Stimulated activated CD8-positive, alpha-beta memory T cell treated with anti-CD3 and anti-CD28 coated beads, Interleukin-15, amount 100 ng/mL, for 1 hour (primary cell): ENCODE data around the gene TIMM50.
"Not testable (repeated sequence)": the region's sequence is repeated elsewhere in the genome, so short reads cannot be mapped to it uniquely, and the experiment has no call there.

Source experiments
- DNase-seq: peaks from one replicate; pipeline ENCODE4 v3.0.0-alpha.2; 2020; ENCODE audit warnings: low read depth

The TIMM50 gene

DNA sequence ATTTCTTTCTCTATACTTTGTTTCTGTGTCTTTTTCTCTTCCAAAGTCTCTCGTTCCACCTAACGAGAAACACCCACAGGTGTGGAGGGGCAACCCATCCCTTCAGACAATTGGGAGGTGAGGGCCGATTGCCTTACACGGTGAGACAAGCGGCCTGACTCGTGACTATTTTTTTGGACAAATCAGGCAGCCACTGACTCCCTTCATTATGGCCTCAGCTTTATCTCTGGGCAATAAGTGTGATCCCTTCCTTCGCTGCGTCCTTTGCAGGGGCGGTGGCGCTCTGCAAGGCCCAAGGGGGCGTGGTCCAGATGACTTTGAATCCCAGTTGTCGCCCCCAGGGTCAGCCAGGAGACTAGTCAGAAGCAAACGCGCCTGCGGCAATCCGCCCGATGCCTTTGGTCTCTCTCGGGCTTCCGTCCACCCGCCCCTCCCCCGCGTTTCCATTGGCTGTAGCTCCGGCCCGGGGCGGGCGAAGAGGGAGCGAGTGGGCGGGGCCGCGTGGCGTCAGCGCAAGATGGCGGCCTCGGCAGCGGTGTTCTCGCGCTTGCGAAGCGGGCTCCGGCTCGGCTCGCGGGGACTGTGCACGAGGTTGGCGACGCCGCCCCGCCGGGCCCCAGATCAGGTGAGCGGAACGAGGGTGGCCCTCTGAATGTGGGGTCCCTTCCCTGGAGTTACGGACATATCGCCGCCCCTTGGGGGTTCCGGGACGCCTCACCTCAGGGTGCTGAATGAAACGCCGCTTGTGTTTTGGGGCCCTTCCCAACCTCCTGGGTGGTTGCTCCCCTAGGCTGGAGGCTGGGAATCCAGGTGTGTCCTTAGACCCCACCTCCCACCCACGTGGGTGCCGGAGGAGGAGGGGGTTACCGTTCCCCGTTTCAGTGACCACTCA, at the start of gene TIMM50:
TIMM50 (plus strand) TSS at position 502 of the 892 bp plus-strand sequence; CDS start at position 518, 16 bp downstream.
- peak; percentile 97 for DNase-seq

DNA sequence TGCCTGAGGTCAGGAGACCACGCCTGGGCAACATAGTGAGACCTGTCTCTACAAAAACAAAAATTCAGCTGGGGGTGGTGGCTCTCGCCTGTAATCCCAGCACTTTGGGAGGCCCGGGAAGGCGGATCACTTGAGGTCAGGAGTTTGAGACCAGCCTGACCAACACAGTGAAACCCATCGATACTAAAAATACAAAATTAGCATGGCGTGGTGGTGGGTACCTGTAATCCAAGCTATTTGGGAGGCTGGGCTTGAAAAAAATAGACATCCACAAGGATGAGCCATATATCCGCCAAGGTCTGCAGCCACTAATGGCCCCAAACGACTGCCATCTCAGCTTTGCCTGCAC, 48.0 kb upstream of the TIMM50 start:
- no peak for DNase-seq

DNA sequence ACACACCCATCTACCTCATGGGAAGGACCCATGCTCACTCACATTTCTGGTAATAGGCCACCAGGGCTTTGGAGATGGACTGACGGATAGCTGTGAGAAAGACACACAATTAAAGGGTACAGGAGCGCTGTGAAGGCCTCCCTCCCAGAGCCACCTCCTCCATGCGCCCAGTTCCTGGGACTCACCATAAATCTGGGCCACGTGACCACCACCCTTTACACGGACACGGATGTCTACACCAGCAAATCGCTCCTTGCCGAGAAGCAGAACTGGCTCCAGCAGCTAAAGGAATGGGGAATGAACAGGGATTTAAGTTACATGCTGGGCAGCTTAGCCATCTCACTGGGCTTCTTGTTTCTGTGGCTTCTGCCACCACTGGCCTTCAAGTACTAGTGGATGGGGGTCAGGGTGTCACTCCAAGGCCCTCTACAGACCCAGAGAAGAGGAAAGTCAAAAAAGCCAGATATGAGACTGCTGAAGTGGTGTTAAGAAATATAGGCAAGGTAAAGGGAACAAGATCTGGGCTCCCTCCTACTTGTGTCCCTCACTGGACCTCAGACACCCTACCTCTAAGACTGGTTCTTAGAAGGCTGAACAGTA, 47.1 kb upstream of the TIMM50 start:
- no peak for DNase-seq

DNA sequence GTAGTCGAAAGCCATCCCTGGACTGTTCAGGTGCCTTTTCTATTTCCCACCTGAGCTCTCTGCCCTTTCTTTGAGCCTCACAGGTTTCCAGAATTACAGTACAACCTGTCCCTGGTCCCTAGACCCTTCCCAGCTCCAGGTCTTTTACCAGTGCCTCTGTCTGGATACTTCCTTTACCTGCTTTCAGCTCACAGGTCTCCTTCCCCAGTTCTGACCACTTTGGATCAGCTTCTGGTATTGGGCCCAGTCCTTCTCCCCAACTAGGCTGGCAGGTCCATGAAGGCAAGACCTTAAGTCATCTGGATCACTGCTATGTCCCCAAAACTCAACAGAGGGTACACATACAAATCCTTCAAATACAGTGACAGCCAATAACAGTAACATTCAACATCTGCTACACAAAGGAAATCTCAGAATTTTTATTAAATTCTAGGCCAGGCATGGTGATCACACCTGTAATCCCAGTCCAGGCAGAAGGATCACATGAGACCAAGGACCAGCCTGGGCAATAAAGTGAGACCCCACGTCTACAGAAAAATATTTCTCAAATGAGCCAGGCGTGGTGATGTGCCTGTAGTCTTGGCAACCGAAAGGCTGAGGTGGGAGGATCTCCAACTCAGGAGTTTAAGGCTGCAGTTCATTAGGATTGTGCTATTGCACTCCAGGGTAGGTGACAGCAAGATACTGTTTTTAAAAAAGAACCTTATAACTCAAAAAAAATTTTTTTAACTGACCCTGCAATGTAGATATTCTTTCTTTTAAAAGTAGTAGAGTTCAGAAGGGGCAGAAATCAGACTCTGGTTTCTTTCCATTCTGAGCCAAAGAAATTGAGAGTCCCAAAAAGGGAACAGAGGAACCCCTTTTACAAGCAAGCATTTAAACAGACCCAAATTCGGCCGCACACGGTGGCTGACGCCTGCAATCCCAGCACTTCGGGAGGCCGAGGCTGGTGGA, 46.2 kb upstream of the TIMM50 start:
- DNase-seq, result no peak

DNA sequence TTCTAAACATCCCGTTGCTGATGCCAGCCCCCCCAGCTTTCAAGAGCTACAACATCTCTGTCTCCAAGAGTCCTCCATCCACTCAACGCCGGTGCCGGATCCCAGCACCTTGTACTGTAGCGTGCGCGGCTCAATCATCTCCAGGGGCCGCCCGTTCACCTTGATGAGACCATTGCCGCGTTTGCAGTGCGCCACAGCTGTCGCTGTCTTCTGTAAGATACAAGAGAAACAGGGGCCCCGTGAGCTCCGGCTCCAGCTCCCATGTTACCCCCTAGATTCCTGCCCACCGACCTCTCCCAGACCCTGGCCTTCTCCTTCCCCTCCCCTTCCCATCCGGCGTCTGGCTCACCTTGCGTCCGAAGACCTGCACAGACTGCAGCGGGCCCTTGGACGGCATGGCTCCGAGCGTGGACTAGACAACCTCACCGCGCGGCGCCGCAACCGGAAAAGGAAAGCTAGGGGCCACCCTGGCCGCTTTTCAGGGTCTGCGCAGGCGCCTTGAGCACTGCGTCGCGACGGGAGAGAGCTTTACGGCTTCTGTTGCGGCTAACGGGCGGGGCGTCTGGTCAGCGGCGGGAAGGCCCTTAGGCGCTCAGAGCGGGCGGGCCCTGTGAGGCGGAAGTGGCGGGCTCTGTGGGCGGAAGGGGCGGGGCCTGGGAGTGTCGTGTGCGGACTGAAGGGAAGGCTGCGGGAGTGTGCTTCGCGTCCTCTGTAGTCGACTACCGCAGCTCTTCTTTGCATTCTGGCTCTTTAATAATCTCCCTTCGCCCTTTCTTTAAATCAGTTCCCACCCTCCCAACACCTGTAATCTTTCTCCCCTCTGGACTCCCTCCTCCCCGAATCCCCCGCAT, 44.9 kb upstream of the TIMM50 start, which contains the start of gene RPS16:
RPS16 (minus strand) TSS at position 451 of the 851 bp plus-strand sequence; CDS start at position 397, 54 bp downstream.
- peak; percentile 99 for DNase-seq

DNA sequence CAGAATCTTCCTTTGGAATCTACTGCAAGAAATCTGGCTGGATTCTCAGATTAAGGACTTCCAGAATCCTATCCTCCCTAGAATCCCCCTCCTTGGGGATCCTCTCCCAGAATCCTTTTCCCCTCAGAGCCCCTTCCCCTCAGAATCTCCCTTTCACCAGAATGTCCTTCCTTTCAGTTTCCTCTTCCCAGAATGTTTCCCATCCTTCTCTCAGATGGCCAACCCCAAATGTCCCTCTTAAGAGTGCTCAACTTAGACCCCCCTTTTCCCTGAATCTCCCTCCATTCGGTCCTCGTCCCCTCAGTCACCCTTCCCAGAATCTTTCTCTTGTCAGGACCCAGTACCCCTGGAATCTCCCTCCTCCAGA, 44.3 kb upstream of the TIMM50 start:
- no peak for DNase-seq

DNA sequence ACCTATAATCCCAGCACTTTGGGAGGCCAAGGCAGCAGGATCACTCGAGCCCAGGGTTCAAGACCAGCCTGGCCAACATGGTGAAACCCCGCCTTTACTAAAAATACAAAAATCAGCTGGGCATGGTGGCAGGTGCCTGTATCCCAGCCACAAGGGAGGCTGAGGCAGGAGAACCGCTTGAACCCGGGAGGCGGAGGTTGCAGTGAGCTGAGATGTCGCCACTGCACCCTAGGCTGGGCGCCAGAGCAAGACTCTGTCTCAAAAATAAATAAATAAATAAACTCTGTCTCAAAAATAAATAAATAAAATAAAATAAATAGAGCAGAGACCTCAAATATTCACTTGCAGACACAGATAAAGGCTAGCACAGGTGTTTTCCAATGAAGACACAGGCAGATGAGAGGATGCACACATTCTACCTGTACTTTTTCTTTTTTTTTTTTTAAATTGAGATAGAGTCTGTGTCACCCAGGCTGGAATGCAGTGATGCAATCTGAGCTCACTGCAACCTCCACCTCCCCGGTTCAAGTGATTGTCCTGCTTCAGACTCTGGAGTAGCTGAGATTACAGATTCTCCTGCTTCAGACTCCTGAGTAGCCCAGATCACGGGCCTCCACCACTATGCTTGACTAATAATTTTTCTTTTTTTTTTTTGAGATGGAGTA, 42.2 kb upstream of the TIMM50 start:
- no peak for DNase-seq

DNA sequence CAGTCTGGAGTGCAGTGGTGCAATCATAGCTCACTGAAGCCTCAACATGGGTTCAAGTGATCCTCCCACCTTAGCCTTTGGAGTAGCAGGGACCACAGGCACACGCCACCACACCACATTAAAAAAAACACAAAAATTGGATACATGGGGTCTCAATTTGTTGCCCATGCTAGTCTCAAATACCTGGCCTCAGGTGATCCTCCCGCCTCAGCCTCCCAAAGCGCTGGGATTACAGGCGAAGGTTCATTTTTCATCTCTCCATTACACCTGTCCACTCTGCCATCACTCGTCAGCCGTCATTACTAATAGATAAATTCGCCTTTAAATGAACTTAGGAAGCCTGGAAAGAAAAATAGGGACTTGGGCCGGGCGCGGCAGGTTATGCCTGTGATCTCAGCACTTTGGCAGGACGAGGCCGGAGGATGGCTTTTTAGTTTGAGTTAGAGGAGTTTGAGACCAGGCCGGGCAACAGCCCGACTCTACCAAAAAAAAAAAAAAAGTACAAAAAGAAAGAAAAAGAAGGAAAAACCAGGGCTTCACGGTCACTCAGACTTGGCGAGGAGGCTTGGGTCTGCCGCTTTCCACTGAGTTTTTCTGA, 35.9 kb upstream of the TIMM50 start:
- DNase-seq, result no peak

DNA sequence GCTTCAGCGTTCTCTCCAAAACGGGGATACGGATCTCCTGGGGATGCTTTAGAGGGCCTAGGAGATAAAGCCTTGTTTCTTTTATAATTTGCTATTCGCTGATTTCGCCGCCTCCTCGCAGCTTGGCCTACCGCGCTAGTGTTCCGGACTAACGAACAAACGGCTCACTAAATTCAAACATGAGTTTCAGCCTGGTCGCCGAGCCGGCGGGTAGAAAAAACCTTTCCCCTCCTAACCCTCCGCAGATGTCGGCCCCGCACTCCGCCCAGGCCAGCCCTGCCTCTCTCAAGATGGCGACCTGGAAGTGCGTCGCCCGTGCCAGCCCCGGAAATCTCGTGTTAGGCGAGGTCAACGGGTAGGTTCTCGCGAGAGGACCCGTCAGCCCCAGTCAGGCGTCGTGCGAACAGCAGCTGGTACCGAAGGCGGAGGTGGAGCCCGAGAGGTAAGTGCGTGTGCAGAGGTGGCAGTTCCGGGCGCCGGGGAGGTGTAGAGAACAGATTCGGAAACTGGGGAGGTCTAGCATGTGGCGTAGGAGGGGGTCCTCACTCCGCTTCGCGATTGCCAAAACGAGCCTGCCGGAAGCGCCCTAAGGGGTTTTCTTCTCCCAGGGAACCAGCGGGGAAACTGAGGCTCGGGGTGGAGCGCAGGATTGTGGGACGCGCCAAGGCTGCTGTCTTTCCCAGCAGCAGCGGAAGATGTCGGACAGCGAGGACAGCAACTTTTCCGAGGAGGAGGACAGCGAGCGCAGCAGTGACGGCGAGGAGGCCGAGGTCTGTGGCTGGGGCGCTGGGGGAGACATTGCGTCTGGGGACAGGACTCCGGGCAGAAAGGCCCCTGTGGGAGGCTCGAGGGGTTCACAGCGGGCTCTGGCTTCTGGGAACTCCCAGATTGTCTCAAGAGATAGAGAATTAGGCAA, 35.2 kb upstream of the TIMM50 start, which contains the start of gene SUPT5H:
SUPT5H (plus strand) TSS at position 387 of the 916 bp plus-strand sequence; CDS start at position 696, 309 bp downstream.
- peak; percentile 92 for DNase-seq

DNA sequence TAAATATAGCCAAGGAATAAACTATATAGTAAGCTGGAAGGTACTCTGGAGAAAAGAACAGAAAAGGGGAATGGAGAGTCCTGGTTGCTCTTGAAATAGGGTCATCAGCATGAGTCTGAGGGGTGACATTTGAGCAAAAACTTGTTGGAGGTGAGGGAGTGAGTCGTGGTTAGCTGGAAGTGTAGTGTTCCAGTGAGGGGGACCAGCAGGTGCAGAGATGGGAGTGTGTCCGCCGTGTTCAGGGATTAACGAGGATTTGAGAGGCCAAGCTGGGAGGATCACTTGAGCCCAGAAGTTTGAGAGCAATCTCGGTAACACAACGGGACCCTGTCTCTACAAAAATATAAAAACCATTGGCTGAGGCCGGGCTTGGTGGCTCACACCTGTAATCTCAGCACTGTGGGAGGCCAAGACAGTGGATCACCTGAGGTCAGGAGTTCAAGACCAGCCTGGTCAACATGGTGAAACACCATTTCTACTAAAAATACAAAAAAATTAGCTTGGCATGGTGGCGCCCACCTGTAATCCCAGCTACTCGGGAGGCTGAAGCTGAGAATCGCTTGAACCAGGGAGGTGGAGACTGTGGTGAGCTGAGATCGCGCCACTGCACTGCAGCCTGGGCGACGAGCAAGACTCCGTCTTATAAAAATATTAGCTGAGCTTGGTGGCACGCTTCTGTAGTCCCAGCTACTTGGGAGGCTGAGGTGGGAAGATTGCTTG, 34.1 kb upstream of the TIMM50 start:
- DNase-seq, result no peak

DNA sequence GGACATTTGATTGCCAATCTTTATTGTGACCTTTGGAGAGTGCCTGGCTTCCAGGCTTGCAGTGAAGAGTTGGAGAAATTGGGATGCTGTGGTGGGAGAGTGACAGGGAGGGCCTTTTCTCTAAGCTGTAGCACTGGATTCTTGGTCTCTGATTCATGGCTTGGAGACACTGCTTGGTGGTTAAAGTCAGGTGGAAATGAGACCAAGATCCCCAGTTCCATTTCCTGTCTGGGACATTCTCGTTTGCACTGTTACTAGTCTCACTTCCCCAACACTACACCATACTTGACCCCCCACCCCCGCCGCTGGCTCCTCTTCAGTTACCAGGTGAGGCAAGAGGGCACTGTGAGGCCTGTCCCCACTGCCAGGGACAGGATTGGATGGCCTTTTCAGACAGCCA, 32.4 kb upstream of the TIMM50 start:
- DNase-seq, result no peak

DNA sequence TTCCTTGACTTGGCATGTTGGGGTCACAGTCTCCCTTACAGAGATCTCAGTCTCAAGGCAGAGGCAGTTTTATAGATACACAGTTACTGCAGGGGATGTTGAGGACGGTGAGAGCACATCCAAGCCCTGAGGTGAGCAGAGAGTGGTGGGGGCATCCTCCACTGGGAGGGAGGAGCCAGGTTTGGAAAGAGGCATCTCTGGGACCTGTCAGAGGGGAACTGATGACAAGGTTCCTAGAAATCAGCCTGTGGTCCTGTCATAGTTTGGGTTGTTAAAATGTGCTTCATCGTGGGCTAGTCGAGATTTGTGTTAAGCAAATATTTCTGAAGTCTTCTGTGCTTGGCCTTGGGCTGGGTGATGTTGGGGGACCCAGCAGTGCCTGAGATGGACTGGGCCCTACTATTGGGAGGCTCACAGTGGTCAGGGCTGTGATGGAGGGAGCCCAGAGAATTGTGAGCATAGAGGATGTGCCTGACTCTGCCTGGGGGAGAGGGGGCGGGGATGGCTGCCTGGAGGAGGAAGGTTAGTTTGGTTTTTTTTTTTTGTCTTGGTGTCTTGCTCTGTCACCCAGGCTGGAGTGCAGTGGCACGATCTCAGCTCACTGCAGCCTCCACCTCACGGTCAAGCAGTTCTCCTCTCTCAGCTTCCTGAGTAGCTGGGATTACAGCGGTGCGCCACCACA, 31.4 kb upstream of the TIMM50 start:
- no peak for DNase-seq

DNA sequence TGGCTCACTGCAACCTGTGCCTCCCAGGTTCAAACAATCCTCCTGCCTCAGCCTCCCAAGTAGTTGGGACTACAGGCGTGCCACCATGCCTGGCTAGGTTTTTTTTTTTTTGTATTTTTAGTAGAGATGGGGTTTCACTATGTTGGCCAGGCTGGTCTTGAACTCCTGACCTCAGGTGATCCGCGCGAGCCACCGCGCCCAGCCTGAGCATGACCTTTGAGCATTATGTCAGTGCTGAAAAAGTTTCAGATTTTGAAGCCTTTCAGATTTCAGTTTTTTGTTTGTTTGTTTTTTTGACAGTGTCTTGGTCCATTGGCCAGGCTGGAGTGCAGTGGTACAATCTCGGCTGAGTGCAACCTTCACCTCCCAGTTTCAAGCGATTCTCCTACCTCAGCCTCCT, 29.4 kb upstream of the TIMM50 start:
- DNase-seq, result not testable (repeated sequence)

DNA sequence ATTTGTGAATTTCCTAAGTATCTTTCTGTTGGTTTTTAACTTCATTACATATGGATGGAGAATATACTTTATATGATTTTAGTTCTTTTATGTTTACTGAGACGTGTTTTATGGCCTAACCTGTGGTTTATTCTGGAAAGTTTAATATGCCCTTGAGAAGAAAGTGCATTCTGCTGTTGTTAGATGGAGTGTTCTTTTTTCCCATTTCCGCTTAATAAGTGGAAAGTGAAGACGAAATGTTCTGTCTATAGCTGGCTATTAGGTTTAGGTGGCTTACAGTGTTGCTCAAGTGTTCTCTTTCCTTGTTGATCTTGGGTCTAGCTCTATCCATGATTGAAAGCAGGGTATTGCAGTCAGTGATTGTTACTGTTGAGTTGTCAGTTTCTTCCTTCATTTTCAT, 17.2 kb upstream of the TIMM50 start:
- DNase-seq, result no peak

DNA sequence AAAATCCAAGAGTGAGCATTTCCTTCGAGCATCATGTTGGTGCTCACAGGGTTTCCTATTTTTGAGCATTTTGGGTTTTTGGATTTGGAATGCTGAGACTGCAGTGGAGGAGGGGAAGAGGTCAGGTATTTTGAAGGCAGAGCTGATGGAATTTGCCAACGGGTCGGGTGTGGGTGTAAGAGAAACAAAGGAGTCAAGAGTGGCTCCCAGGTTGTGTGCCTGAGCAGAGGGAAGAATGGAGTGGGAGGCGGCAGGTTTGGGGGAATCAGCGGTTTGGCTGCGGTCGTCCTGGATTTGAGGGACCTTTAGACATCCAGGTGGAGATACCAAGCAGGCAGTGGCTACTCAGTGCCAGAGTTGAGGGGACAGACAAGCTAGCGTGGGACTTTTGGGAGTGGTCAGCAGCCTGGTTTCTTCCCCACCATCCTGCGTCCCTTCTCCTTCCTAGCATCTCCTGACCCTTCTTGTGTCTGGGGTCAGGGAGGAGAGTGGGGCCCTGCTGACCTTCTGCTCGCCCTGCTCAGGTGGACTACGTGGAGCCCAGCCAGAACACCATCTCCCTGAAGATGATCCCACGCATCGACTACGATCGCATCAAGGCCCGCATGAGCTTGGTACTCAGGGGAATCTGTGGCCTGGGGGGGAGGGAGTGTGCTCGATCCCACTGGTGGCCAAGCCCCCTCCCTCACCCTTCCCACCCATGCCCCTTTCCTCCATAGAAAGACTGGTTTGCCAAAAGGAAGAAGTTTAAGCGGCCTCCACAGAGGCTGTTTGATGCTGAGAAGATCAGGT, 14.5 kb upstream of the TIMM50 start:
- DNase-seq, result no peak

DNA sequence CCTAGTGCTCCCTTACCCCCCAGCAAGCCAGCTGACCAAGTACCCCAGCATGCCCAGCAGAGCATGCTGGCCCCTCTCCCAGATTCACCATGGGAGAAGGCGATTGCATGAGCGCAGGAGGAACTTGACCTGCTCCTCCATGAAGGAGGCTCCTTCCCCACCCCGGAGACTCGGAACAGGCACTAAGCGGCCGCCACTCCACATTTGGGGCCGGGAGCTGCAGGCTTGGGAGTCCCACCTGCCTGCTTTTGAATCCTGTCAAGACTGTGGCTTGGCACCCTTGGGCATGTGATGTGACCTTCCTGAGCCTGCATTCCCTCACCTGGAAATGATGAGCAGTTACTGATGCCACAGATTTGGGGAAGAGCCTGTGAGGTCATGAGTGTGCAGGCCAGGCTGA, 12.7 kb upstream of the TIMM50 start:
- DNase-seq, result no peak

DNA sequence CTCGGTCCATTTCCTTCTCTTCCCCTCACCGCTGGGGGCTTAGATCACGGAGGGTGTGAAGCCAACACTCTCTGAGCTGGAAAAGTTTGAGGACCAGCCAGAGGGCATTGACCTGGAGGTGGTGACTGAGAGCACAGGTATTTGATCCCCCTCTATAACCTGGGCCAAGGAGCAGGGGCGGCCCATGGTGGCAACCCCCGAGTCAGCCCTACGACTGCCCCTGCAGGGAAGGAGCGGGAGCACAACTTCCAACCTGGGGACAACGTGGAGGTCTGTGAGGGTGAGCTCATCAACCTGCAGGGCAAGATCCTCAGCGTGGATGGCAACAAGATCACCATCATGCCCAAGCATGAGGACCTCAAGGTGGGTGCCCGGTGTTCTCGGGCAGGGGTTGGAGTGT, 11.6 kb upstream of the TIMM50 start:
- DNase-seq, result no peak
